ENCODE results near the gene TOMT. TPM values are rescaled to one million over a fixed set of nuclear protein-coding genes. Genes with fewer than 3 reads are reported as not detected.
A peak's percentile ranks its signal among the peaks of the same experiment; 100 is the strongest.

Gene TOMT
- total and polyA plus RNA-seq, 8 donors: not detected

- Histone ChIP-seq H3K9me3 (no peaks in the 10 kb centered on the region), H3K27me3 (no peaks in the 10 kb centered on the region), H3K27ac (no peak overlapping the region), H3K4me3 (no peak overlapping the region), H3K36me3 (no peaks in the 10 kb centered on the region), H3K4me1 (peaks cover 2 to 4% (median 3%) of the 10 kb centered on the region in 3 donors)
- DNase-seq (no peak), FAIRE-seq (no peak), ATAC-seq (no peak)
- WGBS, 2 donors: 92 to 95% methylated on average over 1 of the region's 1 CpG
- TF ChIP-seq CTCF (IDR thresholded peaks at IDR 0.05): no peak
- intact Hi-C loops (cut with DNase I): no loop called here
Observed at GRCh38 chr11:72075109-72075508, 30.6 kb upstream of the TOMT start.

GRCh38 chr11:72075756-72076155 lies 30.0 kb upstream of the TOMT start:
- H3K4me1 ChIP-seq: peaks cover 0 to 3% (median 0%) of the 10 kb centered on the region in 3 donors
- DNase-seq: no peak
- H3K36me3 ChIP-seq: no peaks in the 10 kb centered on the region
- WGBS, 2 donors: 89 to 95% methylated on average over 4 of the region's 4 CpGs
- intact Hi-C loops (cut with DNase I): no loop called here
- FAIRE-seq: no peak
- no peak overlapping the region for H3K4me3 ChIP-seq
- H3K9me3 ChIP-seq: no peaks in the 10 kb centered on the region
- no peaks in the 10 kb centered on the region for H3K27me3 ChIP-seq
- H3K27ac ChIP-seq: no peak overlapping the region
- TF ChIP-seq CTCF (IDR thresholded peaks at IDR 0.05): no peak
- ATAC-seq: no peak

GRCh38 chr11:72078477-72078876 lies 27.2 kb upstream of the TOMT start:
- TF ChIP-seq CTCF (IDR thresholded peaks at IDR 0.05): no peak
- Histone ChIP-seq H3K36me3 (no peaks in the 10 kb centered on the region), H3K27me3 (no peaks in the 10 kb centered on the region), H3K4me3 (no peak overlapping the region), H3K27ac (peak overlapping the region in 3 of 4 donors; percentile 77 to 89 (median 79)), H3K4me1 (peaks cover 0 to 10% (median 5%) of the 10 kb centered on the region in 3 donors), H3K9me3 (no peaks in the 10 kb centered on the region)
- 48 to 57% methylated on average over 6 of the region's 6 CpGs for WGBS, 2 donors
- DNase-seq (no peak), ATAC-seq (no peak), FAIRE-seq (no peak)
- intact Hi-C loops (cut with DNase I): no loop called here

GRCh38 chr11:72079819-72080325 lies 25.9 kb upstream of the TOMT start:
- intact Hi-C loops (cut with DNase I): loop anchor here in 1 of 3 donors (10.0 kb wide), 1 partner anchor 55 kb away; no protein-coding TSS in a partner anchor
- FAIRE-seq (no peak), DNase-seq (peak in 3 of 6 donors; percentile 21 to 36 (median 27))

More at GRCh38 chr11:72079819-72080325, 25.9 kb upstream of the TOMT start:
- 1% methylated on average over 16 of the region's 16 CpGs for WGBS, 2 donors
- peak; percentile 49 to 62 (median 53) for ATAC-seq
- H3K36me3 ChIP-seq: no peaks in the 10 kb centered on the region
- H3K9me3 ChIP-seq: no peaks in the 10 kb centered on the region
- peaks cover 0 to 10% (median 5%) of the 10 kb centered on the region in 3 donors for H3K4me1 ChIP-seq
- no peak for TF ChIP-seq CTCF (IDR thresholded peaks at IDR 0.05)
- H3K27ac ChIP-seq: peak overlapping the region; percentile 77 to 90 (median 84)
- peak overlapping the region; percentile 58 to 85 (median 70) for H3K4me3 ChIP-seq
- H3K27me3 ChIP-seq: no peaks in the 10 kb centered on the region

Measured in pancreas (tissue), 10 donors.